AG09319 (cell line): ENCODE data around the gene MEF2B.

ENCODE experiments used
- DNase-seq: peaks from one replicate; pipeline ENCODE4 v3.0.0-alpha.2; 2010; ENCODE audit warnings: low read depth; ENCODE audit errors: extremely low read depth
- TF ChIP-seq, protein P1 (sequence below): IDR thresholded peaks from 2 replicates; pipeline ENCODE4 v1.5.1; 2011; ENCODE audit warnings: low read depth, mild to moderate bottlenecking, inconsistent platforms, low read length, moderate library complexity

The MEF2B gene

GRCh38 chr19:19192078-19192882, 22.2 kb upstream of the MEF2B start, which contains the start of the genes BORCS8 and RFXANK:
BORCS8 (minus strand) TSS chr19:19192152; CDS start chr19:19192117, 35 bp downstream.
RFXANK (plus strand) TSS chr19:19192258; CDS start chr19:19193947, 1,689 bp downstream.
- TF ChIP-seq, protein P1, sequence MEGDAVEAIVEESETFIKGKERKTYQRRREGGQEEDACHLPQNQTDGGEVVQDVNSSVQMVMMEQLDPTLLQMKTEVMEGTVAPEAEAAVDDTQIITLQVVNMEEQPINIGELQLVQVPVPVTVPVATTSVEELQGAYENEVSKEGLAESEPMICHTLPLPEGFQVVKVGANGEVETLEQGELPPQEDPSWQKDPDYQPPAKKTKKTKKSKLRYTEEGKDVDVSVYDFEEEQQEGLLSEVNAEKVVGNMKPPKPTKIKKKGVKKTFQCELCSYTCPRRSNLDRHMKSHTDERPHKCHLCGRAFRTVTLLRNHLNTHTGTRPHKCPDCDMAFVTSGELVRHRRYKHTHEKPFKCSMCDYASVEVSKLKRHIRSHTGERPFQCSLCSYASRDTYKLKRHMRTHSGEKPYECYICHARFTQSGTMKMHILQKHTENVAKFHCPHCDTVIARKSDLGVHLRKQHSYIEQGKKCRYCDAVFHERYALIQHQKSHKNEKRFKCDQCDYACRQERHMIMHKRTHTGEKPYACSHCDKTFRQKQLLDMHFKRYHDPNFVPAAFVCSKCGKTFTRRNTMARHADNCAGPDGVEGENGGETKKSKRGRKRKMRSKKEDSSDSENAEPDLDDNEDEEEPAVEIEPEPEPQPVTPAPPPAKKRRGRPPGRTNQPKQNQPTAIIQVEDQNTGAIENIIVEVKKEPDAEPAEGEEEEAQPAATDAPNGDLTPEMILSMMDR: no peak
- DNase-seq: peak; percentile 97

DNA sequence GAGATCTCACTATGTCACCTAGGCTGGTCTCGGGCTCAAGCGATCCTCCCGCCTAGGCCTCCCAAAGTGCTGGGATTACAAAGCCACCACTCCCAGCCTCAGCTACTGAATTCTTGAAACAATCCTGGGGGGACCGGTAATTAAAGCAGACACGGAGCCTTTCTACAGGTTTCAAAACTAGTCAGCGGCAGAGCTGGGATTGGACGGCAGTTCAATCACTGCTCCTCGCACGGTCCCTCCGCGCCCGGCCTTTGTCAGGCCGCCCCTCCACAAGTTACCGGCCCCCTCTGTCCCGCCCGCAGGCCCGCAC, 21.7 kb upstream of the MEF2B start:
- DNase-seq: no peak
- TF ChIP-seq, protein P1: no peak

- TF ChIP-seq, protein P1: no peak
- no peak for DNase-seq
Observed at GRCh38 chr19:19186742-19187141, 16.7 kb upstream of the MEF2B start.

DNA sequence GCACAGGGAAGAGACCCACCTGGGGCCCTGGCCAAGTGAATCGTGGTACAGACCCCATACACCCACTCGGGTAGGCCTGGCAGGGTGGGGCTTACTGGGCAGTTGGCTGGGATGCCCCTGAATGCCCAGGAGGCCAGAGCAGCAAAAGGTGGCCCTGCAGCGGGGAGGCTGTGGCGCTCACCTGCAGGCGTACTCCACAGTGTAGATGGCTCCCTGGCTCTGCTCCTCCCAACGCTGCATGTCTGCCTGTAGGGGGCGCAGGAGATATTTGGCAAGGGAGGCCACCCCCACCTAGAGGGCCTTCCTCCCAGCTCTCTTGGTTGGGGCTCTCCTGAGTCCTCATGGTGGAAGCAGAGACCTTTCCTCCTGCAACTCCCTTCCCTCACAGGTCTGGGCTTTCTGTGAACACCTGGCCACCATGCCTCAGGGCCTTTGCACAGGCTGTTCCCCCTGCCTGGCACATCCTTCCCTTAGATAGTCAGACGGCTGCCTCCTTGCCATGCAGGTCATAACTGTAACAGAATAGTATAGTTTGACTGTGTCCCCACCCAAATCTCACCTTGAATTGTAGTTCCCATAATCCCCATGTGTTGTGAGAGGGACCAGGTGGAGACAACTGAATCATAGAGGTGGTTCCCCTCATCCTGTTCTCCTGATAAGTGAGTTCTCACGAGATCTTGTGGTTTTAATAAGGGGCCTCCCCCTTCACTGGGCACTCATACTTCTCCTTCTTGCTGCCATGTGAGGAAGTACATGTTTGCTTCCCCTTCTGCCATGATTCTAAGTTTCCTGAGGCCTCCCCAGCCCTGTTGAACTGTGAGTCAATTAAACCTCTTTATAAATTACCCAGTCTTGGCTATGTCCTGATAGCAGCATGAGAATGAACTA, 16.0 kb upstream of the MEF2B start:
- no peak for DNase-seq
- TF ChIP-seq, protein P1: peak; percentile 53

DNA sequence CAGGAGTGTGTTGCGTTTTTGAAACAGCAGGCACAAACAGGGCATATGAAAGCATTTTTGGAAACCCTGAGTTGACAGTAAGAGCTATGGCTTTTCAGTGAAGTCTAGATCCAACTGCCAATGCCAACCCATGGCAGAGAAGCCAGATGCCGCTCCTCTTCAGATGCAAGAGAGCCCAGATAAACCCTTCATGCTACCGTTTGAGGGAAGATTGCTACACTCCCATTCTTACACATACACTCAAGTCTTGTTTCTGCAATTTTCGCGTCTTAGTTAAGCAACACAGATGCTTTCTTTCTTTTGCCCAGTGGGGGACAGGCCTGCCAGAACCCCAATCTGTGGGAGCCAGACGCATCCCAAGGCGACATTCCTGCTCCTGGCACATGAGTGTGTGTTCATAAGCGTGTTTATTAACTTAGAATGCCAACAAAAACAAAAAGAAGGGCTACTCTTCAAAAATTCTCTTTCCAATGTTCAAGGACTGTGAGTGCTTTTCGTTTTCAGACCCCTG, 11.5 kb upstream of the MEF2B start:
- no peak for DNase-seq
- TF ChIP-seq, protein P1: no peak

DNA sequence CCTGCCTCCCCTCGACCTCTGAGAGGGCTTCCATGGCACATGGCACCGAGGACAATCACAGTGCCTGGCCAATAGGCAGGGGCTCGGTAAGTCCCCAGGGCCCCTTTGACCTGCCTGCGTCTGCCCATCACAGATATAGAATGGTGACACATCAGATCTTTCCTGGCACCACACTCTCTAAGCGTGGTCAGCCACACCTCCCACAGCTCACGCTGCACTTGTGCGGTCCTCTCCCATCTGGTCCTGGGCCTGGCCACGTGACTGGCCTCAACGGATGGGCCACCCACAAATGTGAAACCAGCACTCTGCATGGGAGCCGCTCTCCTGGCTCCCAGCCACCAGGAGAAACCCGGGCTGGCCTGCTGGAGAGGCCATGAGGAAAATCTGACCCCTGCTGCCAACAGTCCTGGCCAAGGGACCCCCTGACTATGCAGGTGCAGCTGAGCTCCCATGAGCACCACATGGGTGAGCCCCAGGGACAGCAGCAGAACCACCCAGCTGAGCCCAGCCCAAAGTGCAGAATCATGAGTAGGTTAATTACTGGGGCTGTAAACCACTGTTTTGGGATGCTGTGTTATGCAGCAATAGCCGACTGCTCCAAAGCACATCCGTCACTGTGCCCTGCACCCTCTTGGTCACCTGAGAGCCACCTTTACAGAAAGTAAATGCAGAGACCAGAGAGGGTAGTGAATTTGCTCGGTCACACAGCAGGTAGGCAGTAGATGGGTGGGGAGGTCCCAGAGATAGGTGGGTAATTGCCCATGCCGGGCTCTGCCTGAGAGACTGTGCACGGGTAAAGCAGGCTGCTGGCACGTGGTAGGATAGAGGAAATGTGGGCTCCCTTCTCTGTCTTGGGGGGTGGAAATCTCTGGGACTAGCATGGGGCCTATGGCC, 9.7 kb upstream of the MEF2B start:
- no peak for DNase-seq
- TF ChIP-seq, protein P1: no peak
